MM.1S (cell line): ENCODE measurements around the gene C3orf70.

ENCODE experiments used
- DNase-seq: peaks from one replicate; pipeline ENCODE4 v3.0.0-alpha.2; 2015
- H2AFZ ChIP-seq: fragments of 300-600 bp; sonication (generic); 2 replicates; pipeline ENCODE4 v1.6.0; 2016; ENCODE audit warnings: antibody characterized with exemption, low read length
- H3F3A ChIP-seq: fragments of 300-600 bp; sonication (generic); 2 replicates; pipeline ENCODE4 v1.6.1; 2016; ENCODE audit warnings: mild to moderate bottlenecking, antibody characterized with exemption, low read length, moderate library complexity, mixed read lengths; ENCODE audit not compliant: insufficient read depth
- H3K27ac ChIP-seq: fragments of 300-600 bp; sonication (generic); 2 replicates; pipeline ENCODE4 v1.5.1; 2016; ENCODE audit warnings: mild to moderate bottlenecking, low read length
- H3K27me3 ChIP-seq: fragments of 300-600 bp; sonication (generic); replicated peaks from 2 replicates; pipeline ENCODE4 v1.6.0; 2016; ENCODE audit warnings: low read length; ENCODE audit not compliant: insufficient read depth
- H3K36me3 ChIP-seq: fragments of 300-600 bp; sonication (generic); replicated peaks from 2 replicates; pipeline ENCODE4 v1.6.1; 2016; ENCODE audit warnings: mild to moderate bottlenecking, low read length, mixed read lengths; ENCODE audit not compliant: insufficient read depth
- H3K4me1 ChIP-seq: fragments of 300-600 bp; sonication (generic); 2 replicates; pipeline ENCODE4 v1.6.1; 2016; ENCODE audit warnings: low read length, mixed read lengths
- H3K4me2 ChIP-seq: fragments of 300-600 bp; sonication (generic); 2 replicates; pipeline ENCODE4 v1.6.0; 2016; ENCODE audit warnings: low read depth, low read length
- H3K4me3 ChIP-seq: fragments of 300-600 bp; sonication (generic); 2 replicates; pipeline ENCODE4 v1.5.1; 2016; ENCODE audit warnings: low read length, mixed read lengths
- H3K79me2 ChIP-seq: fragments of 300-600 bp; sonication (generic); 2 replicates; pipeline ENCODE4 v1.6.1; 2016; ENCODE audit warnings: mixed run types, low read length, mixed read lengths
- H3K9ac ChIP-seq: fragments of 300-600 bp; sonication (generic); 2 replicates; pipeline ENCODE4 v1.6.1; 2016; ENCODE audit warnings: low read length, mixed read lengths
- H3K9me2 ChIP-seq: fragments of 300-600 bp; sonication (generic); replicated peaks from 2 replicates; pipeline ENCODE4 v1.6.1; 2016; ENCODE audit warnings: mild to moderate bottlenecking, low read length, mixed read lengths; ENCODE audit not compliant: insufficient read depth
- H3K9me3 ChIP-seq: fragments of 300-600 bp; sonication (generic); replicated peaks from 2 replicates; pipeline ENCODE4 v1.6.1; 2016; ENCODE audit warnings: mild to moderate bottlenecking, low read length, mixed read lengths; ENCODE audit not compliant: insufficient read depth
- H4K20me1 ChIP-seq: fragments of 300-600 bp; sonication (generic); 2 replicates; pipeline ENCODE4 v1.6.1; 2016; ENCODE audit warnings: mild to moderate bottlenecking, low read length, moderate library complexity, mixed read lengths; ENCODE audit not compliant: insufficient read depth
- EZH2 ChIP-seq: fragments of 300-600 bp; sonication (generic); optimal IDR thresholded peaks from 2 replicates; pipeline ENCODE3; 2017; ENCODE audit warnings: low read depth, mild to moderate bottlenecking, antibody characterized with exemption, low read length, mixed read lengths
- EZH2phosphoT487 ChIP-seq: fragments of 300-600 bp; sonication (generic); IDR thresholded peaks from 2 replicates; pipeline ENCODE4 v1.6.1; 2018; ENCODE audit warnings: antibody characterized with exemption, low read length
- TF ChIP-seq, protein P1 (sequence below): fragments of 300-600 bp; sonication (generic); IDR thresholded peaks from 2 replicates; pipeline ENCODE4 v1.5.1; 2016; ENCODE audit warnings: antibody characterized with exemption, low read length, mixed read lengths

The C3orf70 gene

DNA sequence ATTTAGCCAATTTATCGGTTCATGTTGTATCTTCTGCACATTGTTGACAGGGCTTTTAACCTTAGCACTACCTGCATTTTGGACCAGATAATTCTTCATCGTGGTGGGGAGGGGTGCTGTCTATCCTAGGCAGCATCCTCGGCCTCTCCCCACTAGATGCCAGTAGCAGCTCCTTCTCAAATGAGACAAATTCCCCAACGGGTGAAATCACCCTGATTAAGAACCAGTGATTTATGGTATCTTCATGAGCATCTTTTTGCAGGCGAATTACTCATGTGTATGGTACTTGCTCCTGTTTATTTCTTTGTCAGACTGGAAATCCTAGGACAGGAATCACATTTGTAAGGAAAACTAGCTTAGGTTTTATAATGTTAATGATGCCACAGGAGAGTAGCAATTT, 68.0 kb downstream of the C3orf70 start:
- Histone ChIP-seq H2AFZ (no peak overlapping the region), H3K9ac (no peak overlapping the region), H3K27me3 (no peaks in the 10 kb centered on the region), H3K4me1 (peaks cover 7% of the 10 kb centered on the region), H3K9me2 (no peaks in the 10 kb centered on the region), H3K79me2 (no peaks in the 10 kb centered on the region), H3F3A (0 out of 2 replicates have a peak, but pooled peaks cover 8% of the 10 kb centered on the region), H3K27ac (no peak overlapping the region), H3K4me3 (no peak overlapping the region), H3K9me3 (no peaks in the 10 kb centered on the region), H4K20me1 (no peaks in the 10 kb centered on the region), H3K36me3 (no peaks in the 10 kb centered on the region), H3K4me2 (no peak overlapping the region)
- TF ChIP-seq EZH2phosphoT487: no peak
- TF ChIP-seq, protein P1, sequence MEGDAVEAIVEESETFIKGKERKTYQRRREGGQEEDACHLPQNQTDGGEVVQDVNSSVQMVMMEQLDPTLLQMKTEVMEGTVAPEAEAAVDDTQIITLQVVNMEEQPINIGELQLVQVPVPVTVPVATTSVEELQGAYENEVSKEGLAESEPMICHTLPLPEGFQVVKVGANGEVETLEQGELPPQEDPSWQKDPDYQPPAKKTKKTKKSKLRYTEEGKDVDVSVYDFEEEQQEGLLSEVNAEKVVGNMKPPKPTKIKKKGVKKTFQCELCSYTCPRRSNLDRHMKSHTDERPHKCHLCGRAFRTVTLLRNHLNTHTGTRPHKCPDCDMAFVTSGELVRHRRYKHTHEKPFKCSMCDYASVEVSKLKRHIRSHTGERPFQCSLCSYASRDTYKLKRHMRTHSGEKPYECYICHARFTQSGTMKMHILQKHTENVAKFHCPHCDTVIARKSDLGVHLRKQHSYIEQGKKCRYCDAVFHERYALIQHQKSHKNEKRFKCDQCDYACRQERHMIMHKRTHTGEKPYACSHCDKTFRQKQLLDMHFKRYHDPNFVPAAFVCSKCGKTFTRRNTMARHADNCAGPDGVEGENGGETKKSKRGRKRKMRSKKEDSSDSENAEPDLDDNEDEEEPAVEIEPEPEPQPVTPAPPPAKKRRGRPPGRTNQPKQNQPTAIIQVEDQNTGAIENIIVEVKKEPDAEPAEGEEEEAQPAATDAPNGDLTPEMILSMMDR: no peak
- TF ChIP-seq EZH2: no peak
- DNase-seq: no peak

DNA sequence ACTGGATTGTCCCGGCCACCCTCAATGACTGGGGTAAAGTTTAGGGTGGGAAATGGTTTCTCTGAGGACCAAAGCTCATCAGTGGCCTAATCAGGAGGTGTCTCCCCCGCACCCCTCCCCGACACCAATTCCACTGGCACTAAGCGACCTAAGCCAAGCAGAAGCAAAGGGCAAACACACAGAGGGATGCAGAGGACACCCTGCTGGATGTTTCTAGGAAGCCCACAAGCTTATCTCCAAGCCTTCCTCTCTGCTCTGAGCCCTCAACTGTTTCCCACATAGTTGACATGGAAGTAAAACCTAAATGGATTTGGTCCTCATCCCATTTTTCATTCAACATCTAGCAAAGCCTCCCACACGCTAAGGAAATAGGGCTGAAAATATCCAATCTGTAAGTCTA, 68.5 kb downstream of the C3orf70 start:
- DNase-seq: no peak
- no peak overlapping the region for H2AFZ ChIP-seq
- H3K9me3 ChIP-seq: no peaks in the 10 kb centered on the region
- no peak overlapping the region for H3K27ac ChIP-seq
- no peak for TF ChIP-seq EZH2phosphoT487
- no peak for TF ChIP-seq EZH2
- TF ChIP-seq, protein P1: no peak
- no peaks in the 10 kb centered on the region for H3K9me2 ChIP-seq
- H3K4me3 ChIP-seq: no peak overlapping the region
- no peaks in the 10 kb centered on the region for H3K79me2 ChIP-seq
- H4K20me1 ChIP-seq: no peaks in the 10 kb centered on the region
- H3K27me3 ChIP-seq: no peaks in the 10 kb centered on the region
- H3K9ac ChIP-seq: no peak overlapping the region
- H3K4me2 ChIP-seq: no peak overlapping the region
- H3K36me3 ChIP-seq: no peaks in the 10 kb centered on the region
- 0 out of 2 replicates have a peak, but pooled peaks cover 8% of the 10 kb centered on the region for H3F3A ChIP-seq
- peaks cover 12% of the 10 kb centered on the region for H3K4me1 ChIP-seq

DNA sequence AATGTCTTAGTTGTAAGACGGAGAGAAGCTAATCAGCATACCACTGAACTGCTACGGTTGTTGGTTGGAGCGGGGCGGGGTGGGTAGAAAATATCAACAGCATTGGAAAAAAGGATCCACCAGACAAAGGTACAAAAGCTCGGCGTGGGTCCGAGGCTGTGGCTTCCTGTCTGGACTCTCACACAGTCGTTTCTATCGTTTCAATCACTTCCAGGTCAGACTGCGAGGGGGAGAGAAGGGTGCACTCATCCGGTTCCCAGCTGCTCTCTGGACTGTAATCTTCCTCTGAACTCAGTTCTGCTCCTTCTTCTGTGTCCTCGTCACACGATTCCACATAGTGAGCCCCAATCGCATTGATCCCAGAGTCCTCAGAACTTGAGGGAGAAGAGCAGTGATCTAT, 70.0 kb downstream of the C3orf70 start:
- Histone ChIP-seq H3K9me2 (no peaks in the 10 kb centered on the region), H3K4me3 (no peak overlapping the region)

More for the DNA sequence above, 70.0 kb downstream of the C3orf70 start:
- H3K9me3 ChIP-seq: no peaks in the 10 kb centered on the region
- H3K4me1 ChIP-seq: peaks cover 14% of the 10 kb centered on the region
- DNase-seq: no peak
- no peak overlapping the region for H3K9ac ChIP-seq
- H3K36me3 ChIP-seq: no peaks in the 10 kb centered on the region
- H3F3A ChIP-seq: 0 out of 2 replicates have a peak, but pooled peaks cover 8% of the 10 kb centered on the region
- H3K27ac ChIP-seq: no peak overlapping the region
- H2AFZ ChIP-seq: no peak overlapping the region
- TF ChIP-seq, protein P1: no peak
- TF ChIP-seq EZH2phosphoT487 (no peak), EZH2 (no peak)
- no peaks in the 10 kb centered on the region for H3K79me2 ChIP-seq
- no peaks in the 10 kb centered on the region for H3K27me3 ChIP-seq
- H4K20me1 ChIP-seq: no peaks in the 10 kb centered on the region
- no peak overlapping the region for H3K4me2 ChIP-seq
